ENCODE results near the gene TREM1. TPM values are rescaled to one million over a fixed set of nuclear protein-coding genes. Genes with fewer than 3 reads are reported as not detected.

Gene TREM1
- total RNA-seq, 1 donor, result 103 TPM

GRCh38 chr6:41278699-41279405 lies 7.6 kb downstream of the TREM1 start:
- Histone ChIP-seq H3K4me1 (ENCODE audit: insufficient read depth, low read length) (peaks cover 78% of the 10 kb centered on the region), H3K4me3 (ENCODE audit: low read length) (no peak overlapping the region), H3K9me3 (ENCODE audit: low read depth, low read length) (no peaks in the 10 kb centered on the region), H3K27me3 (ENCODE audit: insufficient read depth, low read length) (no peaks in the 10 kb centered on the region)

GRCh38 chr6:41277605-41278004 lies 8.9 kb downstream of the TREM1 start:
- Histone ChIP-seq H3K27me3 (ENCODE audit: insufficient read depth, low read length) (no peaks in the 10 kb centered on the region), H3K9me3 (ENCODE audit: low read depth, low read length) (no peaks in the 10 kb centered on the region), H3K4me3 (ENCODE audit: low read length) (no peak overlapping the region), H3K4me1 (ENCODE audit: insufficient read depth, low read length) (peaks cover 90% of the 10 kb centered on the region)

GRCh38 chr6:41275489-41275888 lies 11.0 kb downstream of the TREM1 start:
- Histone ChIP-seq H3K4me3 (ENCODE audit: low read length) (no peak overlapping the region), H3K4me1 (ENCODE audit: insufficient read depth, low read length) (peaks cover 93% of the 10 kb centered on the region), H3K27me3 (ENCODE audit: insufficient read depth, low read length) (no peaks in the 10 kb centered on the region), H3K9me3 (ENCODE audit: low read depth, low read length) (no peaks in the 10 kb centered on the region)

GRCh38 chr6:41274256-41274655 lies 12.2 kb downstream of the TREM1 start:
- H3K4me3 ChIP-seq (ENCODE audit: low read length), result no peak overlapping the region
- H3K4me1 ChIP-seq (ENCODE audit: insufficient read depth, low read length), result peaks cover 92% of the 10 kb centered on the region
- no peaks in the 10 kb centered on the region for H3K9me3 ChIP-seq (ENCODE audit: low read depth, low read length)
- H3K27me3 ChIP-seq (ENCODE audit: insufficient read depth, low read length), result no peaks in the 10 kb centered on the region

- Histone ChIP-seq H3K4me3 (ENCODE audit: low read length) (no peak overlapping the region), H3K4me1 (ENCODE audit: insufficient read depth, low read length) (peaks cover 91% of the 10 kb centered on the region), H3K9me3 (ENCODE audit: low read depth, low read length) (no peaks in the 10 kb centered on the region), H3K27me3 (ENCODE audit: insufficient read depth, low read length) (no peaks in the 10 kb centered on the region)
These were observed 12.8 kb downstream of the TREM1 start for GRCh38 chr6:41273714-41274113.

- Histone ChIP-seq H3K4me3 (ENCODE audit: low read length) (no peak overlapping the region), H3K9me3 (ENCODE audit: low read depth, low read length) (no peaks in the 10 kb centered on the region), H3K27me3 (ENCODE audit: insufficient read depth, low read length) (no peaks in the 10 kb centered on the region), H3K4me1 (ENCODE audit: insufficient read depth, low read length) (peaks cover 81% of the 10 kb centered on the region)
These were observed 13.8 kb downstream of the TREM1 start for GRCh38 chr6:41272591-41273240.

GRCh38 chr6:41271901-41272395 lies 14.5 kb downstream of the TREM1 start:
- Histone ChIP-seq H3K27me3 (ENCODE audit: insufficient read depth, low read length) (no peaks in the 10 kb centered on the region), H3K4me1 (ENCODE audit: insufficient read depth, low read length) (peaks cover 73% of the 10 kb centered on the region), H3K9me3 (ENCODE audit: low read depth, low read length) (no peaks in the 10 kb centered on the region), H3K4me3 (ENCODE audit: low read length) (no peak overlapping the region)

GRCh38 chr6:41269716-41270115 lies 16.8 kb downstream of the TREM1 start:
- Histone ChIP-seq H3K4me1 (ENCODE audit: insufficient read depth, low read length) (peaks cover 51% of the 10 kb centered on the region), H3K27me3 (ENCODE audit: insufficient read depth, low read length) (no peaks in the 10 kb centered on the region), H3K4me3 (ENCODE audit: low read length) (no peak overlapping the region), H3K9me3 (ENCODE audit: low read depth, low read length) (no peaks in the 10 kb centered on the region)

GRCh38 chr6:41269166-41269565 lies 17.3 kb downstream of the TREM1 start:
- no peak overlapping the region for H3K4me3 ChIP-seq (ENCODE audit: low read length)
- H3K27me3 ChIP-seq (ENCODE audit: insufficient read depth, low read length), result no peaks in the 10 kb centered on the region
- H3K4me1 ChIP-seq (ENCODE audit: insufficient read depth, low read length), result peaks cover 45% of the 10 kb centered on the region
- no peaks in the 10 kb centered on the region for H3K9me3 ChIP-seq (ENCODE audit: low read depth, low read length)

- Histone ChIP-seq H3K9me3 (ENCODE audit: low read depth, low read length) (peaks cover 5% of the 10 kb centered on the region), H3K27me3 (ENCODE audit: insufficient read depth, low read length) (no peaks in the 10 kb centered on the region), H3K4me1 (ENCODE audit: insufficient read depth, low read length) (peaks cover 38% of the 10 kb centered on the region), H3K4me3 (ENCODE audit: low read length) (no peak overlapping the region)
These were observed 18.0 kb downstream of the TREM1 start for GRCh38 chr6:41268478-41268877.

GRCh38 chr6:41266541-41266940 lies 19.9 kb downstream of the TREM1 start:
- Histone ChIP-seq H3K4me1 (ENCODE audit: insufficient read depth, low read length) (peaks cover 22% of the 10 kb centered on the region), H3K9me3 (ENCODE audit: low read depth, low read length) (peaks cover 24% of the 10 kb centered on the region), H3K27me3 (ENCODE audit: insufficient read depth, low read length) (no peaks in the 10 kb centered on the region), H3K4me3 (ENCODE audit: low read length) (no peak overlapping the region)

- peaks cover 35% of the 10 kb centered on the region for H3K9me3 ChIP-seq (ENCODE audit: low read depth, low read length)
- H3K4me1 ChIP-seq (ENCODE audit: insufficient read depth, low read length), result no peaks in the 10 kb centered on the region
- H3K4me3 ChIP-seq (ENCODE audit: low read length), result no peak overlapping the region
- H3K27me3 ChIP-seq (ENCODE audit: insufficient read depth, low read length), result no peaks in the 10 kb centered on the region
These were observed 23.2 kb downstream of the TREM1 start for GRCh38 chr6:41263267-41263666.

- H3K9me3 ChIP-seq (ENCODE audit: low read depth, low read length), result peaks cover 35% of the 10 kb centered on the region
- H3K4me3 ChIP-seq (ENCODE audit: low read length), result no peak overlapping the region
- H3K4me1 ChIP-seq (ENCODE audit: insufficient read depth, low read length), result no peaks in the 10 kb centered on the region
- H3K27me3 ChIP-seq (ENCODE audit: insufficient read depth, low read length), result no peaks in the 10 kb centered on the region
These were observed 24.1 kb downstream of the TREM1 start for GRCh38 chr6:41262401-41262800.

GRCh38 chr6:41258196-41258493 lies 28.3 kb downstream of the TREM1 start:
- Histone ChIP-seq H3K4me3 (ENCODE audit: low read length) (no peak overlapping the region), H3K27me3 (ENCODE audit: insufficient read depth, low read length) (no peaks in the 10 kb centered on the region), H3K4me1 (ENCODE audit: insufficient read depth, low read length) (no peaks in the 10 kb centered on the region), H3K9me3 (ENCODE audit: low read depth, low read length) (peaks cover 28% of the 10 kb centered on the region)

GRCh38 chr6:41257369-41258195 lies 28.9 kb downstream of the TREM1 start:
- Histone ChIP-seq H3K4me3 (ENCODE audit: low read length) (no peak overlapping the region), H3K4me1 (ENCODE audit: insufficient read depth, low read length) (no peaks in the 10 kb centered on the region), H3K9me3 (ENCODE audit: low read depth, low read length) (peaks cover 22% of the 10 kb centered on the region), H3K27me3 (ENCODE audit: insufficient read depth, low read length) (no peaks in the 10 kb centered on the region)
